SW 1271 (cell line): Measurements from ENCODE around the gene DELE1.

ENCODE experiments used
- DNase-seq, 2 experiments: peaks; one replicate each; lab custom pipeline; 2025; lab: John Stamatoyannopoulos, UW

DELE1 gene, protein sequence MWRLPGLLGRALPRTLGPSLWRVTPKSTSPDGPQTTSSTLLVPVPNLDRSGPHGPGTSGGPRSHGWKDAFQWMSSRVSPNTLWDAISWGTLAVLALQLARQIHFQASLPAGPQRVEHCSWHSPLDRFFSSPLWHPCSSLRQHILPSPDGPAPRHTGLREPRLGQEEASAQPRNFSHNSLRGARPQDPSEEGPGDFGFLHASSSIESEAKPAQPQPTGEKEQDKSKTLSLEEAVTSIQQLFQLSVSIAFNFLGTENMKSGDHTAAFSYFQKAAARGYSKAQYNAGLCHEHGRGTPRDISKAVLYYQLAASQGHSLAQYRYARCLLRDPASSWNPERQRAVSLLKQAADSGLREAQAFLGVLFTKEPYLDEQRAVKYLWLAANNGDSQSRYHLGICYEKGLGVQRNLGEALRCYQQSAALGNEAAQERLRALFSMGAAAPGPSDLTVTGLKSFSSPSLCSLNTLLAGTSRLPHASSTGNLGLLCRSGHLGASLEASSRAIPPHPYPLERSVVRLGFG

DNA sequence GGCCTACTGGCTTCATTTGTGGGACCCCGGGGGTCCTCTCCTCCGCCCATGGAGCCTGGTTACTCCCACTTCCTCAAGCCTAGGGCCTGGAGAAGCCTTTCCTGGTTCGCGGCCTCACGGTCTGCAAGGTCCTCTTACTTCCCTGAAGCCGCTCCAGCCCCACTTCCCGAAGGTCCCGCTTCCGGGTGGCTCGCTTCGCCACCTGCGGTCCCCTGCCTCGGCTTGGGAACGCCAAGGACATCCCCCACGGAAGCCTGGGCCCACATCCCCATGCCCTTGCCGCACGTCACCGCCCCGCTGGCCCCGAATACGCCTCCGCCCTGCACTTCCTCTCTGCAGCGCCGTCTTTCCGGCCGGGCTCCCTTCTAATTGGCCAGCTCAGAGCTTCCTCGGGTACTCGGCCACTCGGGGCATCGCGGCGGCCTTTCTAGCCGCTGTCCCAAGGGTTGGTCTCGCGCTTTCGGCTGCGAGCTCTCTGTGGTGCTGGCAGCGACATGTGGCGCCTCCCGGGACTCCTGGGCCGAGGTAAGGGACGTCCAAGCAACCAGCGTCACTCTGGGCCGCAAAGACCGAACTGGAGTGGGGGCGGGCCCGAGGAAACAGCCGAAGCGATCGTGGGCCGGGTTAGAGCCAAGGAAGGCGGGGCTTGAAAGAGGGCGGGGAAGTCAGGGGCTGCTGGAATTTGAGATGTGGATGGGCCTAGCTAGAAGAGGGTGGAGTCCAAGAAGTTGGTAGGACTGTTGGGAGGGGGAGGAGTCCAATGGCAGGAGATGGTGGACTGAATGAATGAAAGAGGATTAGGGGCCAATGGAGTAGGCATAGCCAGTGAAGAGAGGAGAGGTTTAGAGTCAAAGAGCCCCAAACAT is at the start of gene DELE1:
Gene DELE1 (plus strand): TSS at position 424 of the 866 bp plus-strand sequence. CDS start 71 bp downstream, at position 495.
- DNase-seq: peak; percentile 96 to 98

DNA sequence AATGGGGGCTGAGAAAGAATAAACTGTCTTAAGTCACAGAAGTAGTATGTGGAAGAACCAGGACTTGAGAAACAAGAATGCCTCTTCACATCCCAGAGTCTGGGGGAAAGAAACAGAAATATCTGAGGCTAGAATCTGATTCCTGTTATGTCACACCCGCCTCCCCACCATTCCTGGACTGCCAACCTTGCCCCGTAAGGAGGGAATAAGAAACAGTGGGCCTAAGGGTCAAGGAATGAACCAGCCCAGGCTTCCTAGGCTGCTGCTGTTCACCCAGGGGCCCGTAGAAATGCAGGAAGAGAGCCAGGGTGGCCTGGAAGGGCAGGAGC is 49.8 kb upstream of the DELE1 start:
- no peak for DNase-seq

DNA sequence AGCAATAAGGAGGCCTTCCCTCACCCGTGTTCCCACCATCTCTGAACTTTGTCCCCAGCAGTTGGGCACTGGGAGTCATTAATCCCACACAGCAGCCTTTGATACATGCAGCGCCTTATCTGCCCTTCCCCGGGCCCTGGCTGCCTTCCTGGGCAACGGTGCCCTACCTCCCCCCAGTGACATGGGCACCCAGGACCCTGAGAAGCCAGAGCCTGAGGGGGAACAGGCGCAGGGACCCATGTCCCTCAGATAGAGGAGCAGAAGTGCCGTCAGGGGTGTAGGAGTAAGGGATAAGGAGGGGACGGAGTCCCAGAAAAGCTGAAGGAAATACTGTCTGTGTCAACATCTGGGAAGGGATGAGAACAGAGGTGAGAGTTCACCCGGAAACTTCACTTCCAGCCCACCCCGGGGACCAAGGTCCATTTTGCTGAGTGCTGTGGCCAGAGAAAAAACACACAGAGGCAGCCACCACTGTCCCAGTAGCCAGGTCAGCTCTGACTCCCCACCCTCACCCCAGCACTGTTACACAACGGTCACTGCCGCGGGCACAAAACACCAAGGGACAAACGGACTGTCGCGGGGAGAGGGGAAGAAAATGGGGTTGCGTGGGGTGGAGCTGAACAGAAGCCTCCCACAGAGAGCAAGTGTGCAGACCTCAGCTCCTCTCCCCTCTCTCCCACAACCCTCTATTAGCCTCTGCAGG is 49.3 kb upstream of the DELE1 start:
- no peak for DNase-seq

DNA sequence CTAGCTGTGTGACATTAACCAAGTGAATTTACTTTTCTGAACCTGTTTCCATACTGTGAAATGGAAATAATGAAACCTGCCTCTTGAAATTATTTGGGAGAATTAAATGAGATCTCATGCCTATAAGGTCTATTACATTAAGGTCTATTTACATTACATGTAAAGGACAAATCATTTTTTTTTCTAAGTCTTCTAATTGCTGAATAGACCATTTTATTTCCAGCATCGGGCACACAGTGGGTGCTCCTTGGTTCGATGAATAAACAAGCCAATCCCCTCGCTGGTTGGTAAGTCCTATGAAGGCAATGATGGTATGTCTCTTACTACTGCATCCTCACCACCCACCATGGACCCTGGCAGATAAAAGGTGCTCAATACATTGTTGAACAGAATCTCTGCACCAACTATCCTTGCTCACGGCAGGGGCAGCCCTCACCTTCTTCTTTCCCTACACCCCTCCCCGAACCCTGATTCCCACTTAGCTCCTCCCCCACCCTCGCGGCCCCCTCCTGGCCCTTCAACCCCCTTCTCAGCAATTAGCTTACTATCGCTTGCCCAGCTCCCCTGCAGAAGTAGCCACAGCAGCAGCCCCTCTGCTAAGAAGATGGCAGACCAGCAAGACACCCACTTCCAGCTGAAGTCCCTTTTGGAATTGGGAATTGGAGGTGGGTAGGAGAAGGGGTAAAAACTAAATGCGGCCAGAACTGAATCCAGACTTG is 48.5 kb upstream of the DELE1 start:
- DNase-seq: no peak

DNA sequence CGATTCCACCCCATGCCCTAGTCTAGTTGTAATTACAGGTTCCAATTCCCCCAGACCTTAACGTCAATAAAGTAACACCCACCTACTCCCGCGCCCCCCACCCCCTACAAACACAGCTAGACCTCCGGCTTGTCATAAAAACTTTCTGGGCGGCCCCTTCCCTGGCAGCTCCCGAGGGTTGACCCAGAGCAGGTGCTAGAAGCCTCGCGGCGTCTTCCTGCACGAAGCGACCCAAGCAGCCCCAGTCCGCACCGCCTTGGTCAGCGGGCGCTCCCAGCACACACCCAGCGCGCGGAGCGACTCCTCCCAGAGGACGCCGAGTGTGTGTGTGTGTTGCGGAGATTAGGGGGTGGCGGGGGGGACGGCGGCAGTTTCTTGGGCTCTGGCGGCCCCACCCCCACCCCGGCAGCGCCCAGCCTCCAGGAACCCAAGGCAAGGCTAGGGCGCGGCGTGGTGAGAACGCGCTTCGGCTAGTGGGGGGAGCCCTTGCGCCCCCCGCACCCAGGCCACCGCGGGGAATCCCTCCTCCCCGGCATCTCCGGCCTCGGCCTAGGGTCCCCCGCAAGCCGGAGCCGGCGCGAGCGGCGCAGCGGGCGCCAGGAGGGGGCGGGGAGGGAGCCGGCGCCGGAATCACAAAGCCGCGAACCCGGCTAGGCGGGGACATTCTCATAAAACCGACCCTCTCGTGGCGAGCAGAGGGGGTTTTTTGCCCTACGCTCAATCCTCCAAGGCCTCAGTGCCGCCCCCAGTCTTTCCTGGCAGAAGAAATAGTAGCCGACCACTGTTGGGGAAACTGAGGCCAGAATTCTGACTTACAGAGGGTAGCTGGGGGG is 47.7 kb upstream of the DELE1 start:
- DNase-seq: no peak

DNA sequence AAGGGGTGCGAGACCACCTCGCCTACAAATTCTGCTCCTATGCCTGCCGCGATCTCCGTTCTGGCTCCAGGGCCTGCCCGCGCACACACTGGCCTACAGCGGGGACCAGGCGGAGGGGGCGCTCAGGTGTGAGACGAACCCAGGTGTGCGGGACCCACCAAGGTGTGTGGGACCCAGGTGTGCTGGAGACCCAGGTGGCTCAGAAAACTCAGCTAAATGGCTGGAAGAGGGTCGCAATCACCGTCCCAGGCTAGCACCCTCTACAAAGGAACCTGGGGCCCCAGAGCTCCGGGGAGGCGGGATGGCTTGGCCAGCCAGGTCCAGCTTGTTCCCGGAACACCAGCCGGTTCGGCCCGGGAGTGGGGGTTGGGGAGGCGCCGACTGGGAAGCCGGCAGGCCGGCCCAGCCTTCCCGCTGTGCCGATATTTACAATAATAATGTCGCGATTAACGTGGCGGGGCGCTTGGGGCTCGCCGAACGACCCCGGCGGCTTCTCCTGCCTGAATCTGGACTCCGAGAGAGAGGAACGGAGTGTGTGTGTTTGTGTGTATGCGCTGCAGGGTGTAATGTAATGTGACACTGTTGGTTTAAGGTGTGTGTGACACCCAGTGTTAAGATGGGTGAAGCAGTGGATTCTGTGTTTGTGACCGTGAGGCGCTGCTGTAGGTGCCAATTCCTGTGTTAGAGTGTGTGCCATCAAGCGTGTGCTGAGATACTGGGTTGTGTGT is 46.9 kb upstream of the DELE1 start:
- no peak for DNase-seq

DNA sequence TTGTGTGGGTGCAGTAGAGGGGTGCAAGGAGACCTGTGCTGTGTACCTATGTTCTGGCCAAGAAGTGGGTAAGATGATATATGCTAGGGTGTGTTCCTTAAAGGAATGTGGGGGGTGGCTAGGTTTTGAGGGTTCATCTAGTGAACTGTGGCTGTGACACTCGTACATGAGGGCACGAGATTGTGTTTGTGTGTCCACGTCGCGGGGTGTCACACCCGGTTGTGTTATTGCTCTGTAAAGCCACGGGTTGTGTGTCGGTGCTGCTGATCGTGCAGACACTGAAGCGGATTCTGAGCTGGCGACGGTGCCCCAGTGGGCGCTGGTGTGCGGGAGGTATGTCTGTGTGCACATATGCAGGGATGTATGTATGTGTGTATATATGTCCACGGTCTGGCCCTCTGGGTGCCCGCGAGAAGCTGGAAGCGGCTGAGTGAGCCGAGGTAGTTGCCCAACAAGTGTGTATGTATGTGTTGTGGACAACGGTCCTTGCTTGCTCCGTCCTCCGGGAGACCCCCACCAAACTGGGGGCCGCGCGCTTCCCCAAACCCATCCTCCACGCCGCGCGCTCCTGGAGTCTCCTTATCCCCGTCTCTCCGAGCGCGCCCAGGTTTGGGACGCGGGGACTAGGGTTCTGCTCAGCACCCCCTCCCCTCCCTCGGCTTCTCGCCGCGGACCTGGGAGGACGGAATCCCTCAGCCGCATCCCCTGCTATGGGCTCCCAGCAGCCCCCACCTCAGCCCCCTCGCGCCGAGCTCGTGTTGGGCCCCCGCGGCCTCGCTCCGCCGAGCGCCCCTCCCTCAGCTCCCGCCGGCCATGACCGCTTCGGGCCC is 46.1 kb upstream of the DELE1 start:
- no peak for DNase-seq

DNA sequence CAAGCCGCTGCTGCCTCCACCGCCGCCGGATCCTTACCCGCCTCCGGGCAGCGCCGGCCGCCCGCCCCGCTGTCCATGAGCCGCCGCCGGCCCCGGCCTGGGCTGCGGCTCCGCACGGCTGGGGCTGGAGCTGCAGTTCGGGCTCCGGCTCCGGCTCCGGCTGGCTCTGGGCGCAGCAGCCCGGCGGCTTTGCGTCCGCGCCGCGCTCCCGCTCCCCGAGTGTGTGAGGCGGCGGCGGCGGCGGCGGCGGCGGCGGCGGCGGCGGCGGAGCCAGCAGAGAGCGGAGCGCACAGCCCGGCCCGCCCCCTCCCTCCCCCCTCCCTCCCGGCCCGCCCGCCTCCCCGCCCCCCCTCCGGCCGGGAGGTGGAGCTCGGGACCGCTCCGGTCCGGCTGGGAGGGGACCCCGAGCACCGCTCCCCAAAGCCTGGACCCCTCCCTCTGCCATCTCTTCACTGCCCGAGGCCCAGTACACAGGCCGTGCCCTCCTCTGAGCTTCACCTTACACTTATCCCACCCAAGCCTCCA is 45.4 kb upstream of the DELE1 start, which contains the start of gene PCDH1:
Gene PCDH1 (minus strand): TSS at position 225 of the 525 bp plus-strand sequence. CDS start 148 bp downstream, at position 77.
- no peak for DNase-seq

DNA sequence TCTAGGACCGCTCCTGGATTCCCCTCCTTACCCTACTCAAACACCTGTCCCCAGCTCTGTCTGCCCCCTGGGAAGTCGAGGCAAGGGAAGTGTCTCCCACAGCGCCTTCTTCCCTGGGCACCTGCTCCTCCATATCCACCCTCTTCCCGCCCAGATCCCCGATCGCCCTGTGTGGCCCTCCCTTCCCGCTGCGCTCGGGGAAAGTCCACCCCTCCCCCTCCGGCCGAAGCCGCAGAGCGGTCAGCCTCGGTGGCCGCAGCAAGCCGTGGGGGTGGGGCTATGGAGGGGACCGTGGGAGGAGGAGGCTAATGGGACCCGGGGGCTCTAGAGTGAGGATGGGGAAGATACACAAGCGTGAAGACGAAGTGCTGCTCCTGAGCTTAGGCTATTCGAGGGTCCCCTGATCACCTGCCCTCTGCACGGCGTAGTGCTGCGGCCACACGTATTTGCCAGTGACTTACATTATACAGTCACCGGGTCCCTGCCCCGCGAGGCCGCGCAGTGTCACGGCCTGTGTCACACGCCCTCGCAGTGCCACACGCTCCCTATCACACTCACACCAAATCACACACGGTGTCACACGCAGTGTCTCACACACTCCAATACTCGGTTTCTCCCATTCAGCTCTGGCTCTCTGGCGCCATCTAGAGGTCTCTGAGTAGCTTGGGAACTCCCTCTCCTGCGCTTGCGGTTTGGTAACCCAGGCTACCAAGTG is 44.8 kb upstream of the DELE1 start:
- peak; percentile 79 to 90 for DNase-seq

DNA sequence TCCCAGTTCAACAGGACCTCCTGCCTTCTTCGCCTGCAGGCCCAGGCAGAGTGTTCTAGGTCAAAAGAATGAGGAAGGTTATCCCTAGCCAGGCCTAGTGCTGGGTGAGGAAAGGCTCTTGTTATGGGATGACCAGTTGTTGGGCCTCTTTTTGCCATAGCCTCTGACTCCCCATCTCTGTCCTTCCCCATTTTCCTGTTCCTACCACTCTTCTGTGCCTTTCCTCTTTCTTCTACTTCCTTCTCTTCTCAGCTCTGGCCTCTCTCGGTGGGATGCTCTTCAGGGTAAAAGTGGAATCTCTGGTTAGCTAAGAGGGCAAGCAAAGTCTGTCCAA is 44.3 kb upstream of the DELE1 start:
- no peak for DNase-seq

DNA sequence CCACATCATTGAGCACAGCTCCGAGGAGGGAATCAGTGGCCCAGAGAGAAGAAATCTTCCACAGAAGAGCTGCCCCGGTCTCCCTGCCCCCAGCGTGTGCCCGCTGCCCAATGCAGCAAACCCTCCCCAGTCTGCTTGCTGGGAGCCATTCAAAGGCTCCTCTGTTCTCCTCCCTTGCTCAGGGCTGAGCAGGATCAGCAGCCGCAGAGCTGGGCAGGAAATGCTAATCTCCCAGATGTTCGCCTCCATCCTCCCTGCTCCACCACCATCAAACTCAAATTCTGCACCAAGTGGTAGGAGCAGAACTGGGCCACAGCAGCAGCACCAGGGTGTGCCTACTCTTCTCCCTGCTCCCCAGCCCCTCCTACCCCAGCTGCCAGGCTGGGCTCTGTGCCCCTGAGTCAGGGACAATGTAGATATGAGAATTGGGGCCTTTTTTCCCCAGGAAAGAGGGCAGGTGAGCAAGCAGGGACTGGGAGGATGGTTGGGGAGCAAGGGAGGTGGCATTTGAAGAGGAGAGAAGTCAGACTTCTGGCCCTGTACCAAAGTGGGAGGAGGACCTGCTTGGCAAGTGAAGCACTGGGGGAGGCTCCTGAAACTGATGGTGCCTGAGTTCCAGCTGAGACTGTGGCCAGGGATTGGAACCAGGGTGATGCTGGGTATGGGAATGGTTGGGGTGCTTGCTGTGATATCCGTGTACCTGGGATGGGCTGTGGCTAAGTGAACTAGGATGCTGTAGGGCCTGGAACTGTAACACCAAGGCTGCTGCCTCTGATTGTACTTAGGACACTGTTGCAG is 43.5 kb upstream of the DELE1 start:
- no peak for DNase-seq

DNA sequence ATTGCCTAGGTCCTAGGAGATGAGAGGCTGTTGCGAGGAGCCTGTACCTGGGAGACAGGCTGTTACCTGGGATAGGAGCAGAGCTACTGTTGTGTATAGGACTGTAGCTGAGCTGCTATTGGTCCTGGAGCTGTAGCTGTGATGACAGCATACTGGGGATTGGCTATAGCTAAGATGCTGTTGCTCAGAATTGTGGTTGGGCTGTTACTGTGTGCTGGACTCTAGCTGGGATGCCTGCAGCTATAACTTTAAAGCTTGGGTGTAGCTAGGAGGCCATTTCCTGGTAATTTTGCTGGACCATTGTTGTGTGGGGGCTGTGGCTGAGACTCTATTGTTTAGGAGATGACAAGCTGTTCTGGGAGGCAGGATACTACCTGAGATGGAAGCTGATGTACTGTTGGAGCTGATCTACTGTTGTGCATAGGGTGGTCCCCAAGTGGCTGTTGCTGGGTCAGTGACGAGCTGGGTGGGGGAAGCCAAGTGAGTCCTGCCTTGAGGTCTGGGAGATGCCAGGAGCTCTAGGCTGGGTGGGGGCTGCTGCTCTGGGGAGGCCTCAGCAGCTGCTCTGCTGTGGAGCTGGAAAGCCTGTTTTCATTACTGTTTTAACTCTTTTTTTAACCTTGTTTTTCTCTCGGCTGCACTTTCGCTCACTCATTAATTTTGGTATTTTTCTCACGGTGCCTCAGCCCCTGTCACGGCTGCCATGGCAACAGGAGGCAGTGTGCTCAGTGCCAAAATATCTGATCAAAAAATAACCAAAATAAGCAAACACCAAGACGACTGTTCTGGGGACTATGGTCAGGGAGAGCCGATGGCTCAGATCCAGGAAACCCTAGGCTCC is 42.5 kb upstream of the DELE1 start:
- no peak for DNase-seq

DNA sequence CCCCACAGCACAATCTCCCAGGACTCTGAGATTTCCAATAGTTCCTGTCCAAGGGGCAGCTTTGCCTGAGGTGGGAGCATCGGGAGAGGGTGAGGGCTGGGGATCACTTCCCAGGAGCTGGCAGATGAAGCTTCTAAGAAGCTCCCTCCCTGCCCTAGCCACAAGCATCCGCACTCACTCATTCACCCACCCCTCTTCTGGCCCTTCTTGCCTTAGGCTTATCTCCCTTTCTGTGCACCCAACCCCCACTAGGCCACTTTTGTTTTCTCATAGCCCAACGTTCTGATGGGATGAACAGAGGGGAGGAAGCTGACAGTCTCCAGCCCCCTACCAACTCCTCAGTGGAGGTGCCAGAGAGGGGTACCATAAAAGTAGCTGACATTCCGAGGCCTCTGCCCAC is 41.8 kb upstream of the DELE1 start:
- DNase-seq: no peak

DNA sequence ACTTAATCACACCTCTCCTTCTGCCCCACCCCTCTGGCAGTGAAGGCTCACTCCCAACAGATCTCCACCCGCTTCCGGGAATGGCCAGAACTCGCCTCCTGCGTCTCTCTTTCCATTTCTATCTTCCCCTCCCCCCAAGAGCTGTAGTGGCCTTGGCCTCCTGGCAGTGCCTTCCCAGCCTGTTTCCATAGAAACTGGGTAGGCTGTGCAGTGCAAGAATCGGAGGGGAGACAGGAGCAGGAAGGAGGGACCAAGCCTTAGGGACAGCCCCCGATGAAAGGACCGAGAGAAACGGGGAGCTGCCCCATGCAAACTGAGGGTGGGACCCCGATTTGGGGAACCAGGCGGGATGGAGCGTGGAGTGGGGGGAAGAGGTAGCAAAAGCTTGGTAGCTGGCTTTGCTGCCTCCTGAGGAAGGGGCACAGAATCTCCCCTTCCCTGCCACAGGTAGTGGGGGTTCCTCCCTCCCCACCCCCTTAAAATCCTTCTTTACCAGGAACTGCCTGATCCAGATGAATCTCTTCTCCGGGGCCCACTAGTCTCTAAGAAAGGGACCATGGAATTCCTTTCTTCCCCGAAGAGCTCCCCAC is 41.0 kb upstream of the DELE1 start:
- no peak for DNase-seq

DNA sequence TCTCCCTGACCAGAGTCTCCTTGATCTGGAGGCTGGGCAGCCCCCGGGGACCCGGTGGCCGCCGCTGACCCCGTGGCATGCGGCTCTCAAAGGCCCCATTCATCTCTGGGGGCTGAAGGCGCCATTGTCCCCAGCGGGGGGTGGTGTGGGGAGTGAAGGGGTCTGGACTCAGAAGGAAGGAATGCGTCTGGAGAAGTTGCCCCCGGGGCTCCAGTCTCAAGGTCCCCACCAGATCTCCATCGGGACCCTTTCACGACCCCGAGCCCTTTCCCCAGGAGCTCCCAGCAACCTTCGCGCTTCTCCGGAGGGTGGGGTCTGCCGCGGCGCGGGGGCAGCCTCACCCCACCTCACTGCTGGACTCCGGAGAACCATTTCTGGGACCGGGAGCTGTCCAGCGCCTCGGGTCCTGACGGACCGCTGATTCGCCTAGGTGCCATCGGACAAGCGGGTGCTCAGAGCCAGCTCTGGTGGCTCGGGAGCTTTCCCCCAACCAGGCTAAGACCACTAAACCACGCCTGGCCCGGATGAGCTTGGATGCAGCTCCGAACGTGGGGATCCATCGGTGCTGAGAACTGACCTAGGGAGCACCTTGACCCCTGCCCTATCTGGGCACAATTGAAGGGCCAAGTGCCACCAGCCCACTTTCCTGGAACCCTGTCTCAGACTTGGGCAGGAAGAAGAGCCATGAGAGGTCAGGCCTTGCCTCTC is 40.3 kb upstream of the DELE1 start:
- no peak for DNase-seq
